Measurements from ENCODE around the gene TTN.

GRCh38 chr2:178476477-178476876 is 330.7 kb downstream of the TTN start:
- TF ChIP-seq POLR2A (IDR thresholded peaks at IDR 0.05) (no peak), CTCF (IDR thresholded peaks at IDR 0.05) (no peak)
